Loucy (cell line): ENCODE results near the gene HDAC10.

Source experiments
- H2AFZ ChIP-seq: fragments of 200-600 bp; sonication (generic); 2 replicates; pipeline ENCODE4 v1.6.0; 2016; ENCODE audit warnings: antibody characterized with exemption, mild to moderate bottlenecking, low read length, moderate library complexity
- H3F3A ChIP-seq: fragments of 200-600 bp; 2 replicates; pipeline ENCODE4 v1.6.0; 2016; ENCODE audit warnings: antibody characterized with exemption, low read depth, mild to moderate bottlenecking
- H3K27me3 ChIP-seq: fragments of 200-600 bp; sonication (generic); 2 replicates; pipeline ENCODE4 v1.6.1; 2014; ENCODE audit warnings: low read length, mild to moderate bottlenecking; ENCODE audit not compliant: insufficient read depth, poor library complexity, severe bottlenecking
- H3K36me3 ChIP-seq: fragments of 200-600 bp; sonication (generic); 2 replicates; pipeline ENCODE4 v1.6.1; 2016; ENCODE audit warnings: low read length; ENCODE audit not compliant: insufficient read depth
- H3K4me1 ChIP-seq: fragments of 200-600 bp; sonication (generic); 2 replicates; pipeline ENCODE4 v1.5.1; 2014; ENCODE audit warnings: low read length, mild to moderate bottlenecking; ENCODE audit not compliant: insufficient read depth, poor library complexity, severe bottlenecking
- H3K4me2 ChIP-seq: fragments of 200-600 bp; sonication (generic); 2 replicates; pipeline ENCODE4 v1.6.0; 2014; ENCODE audit warnings: antibody characterized with exemption, low read length, low read depth, mild to moderate bottlenecking; ENCODE audit not compliant: poor library complexity, severe bottlenecking
- H3K4me3 ChIP-seq: fragments of 200-600 bp; sonication (generic); 2 replicates; pipeline ENCODE4 v1.5.1; 2014; ENCODE audit warnings: low read length, mild to moderate bottlenecking, mixed read lengths; ENCODE audit not compliant: poor library complexity, severe bottlenecking
- H3K79me2 ChIP-seq: fragments of 200-600 bp; sonication (generic); 2 replicates; pipeline ENCODE4 v1.6.1; 2014; ENCODE audit warnings: low read length; ENCODE audit not compliant: insufficient read depth
- H3K9ac ChIP-seq: fragments of 200-600 bp; sonication (generic); 2 replicates; pipeline ENCODE4 v1.6.0; 2014; ENCODE audit warnings: mild to moderate bottlenecking, low read depth, low read length, moderate library complexity; ENCODE audit not compliant: poor library complexity, severe bottlenecking
- H3K9me2 ChIP-seq: fragments of 200-600 bp; sonication (generic); replicated peaks from 2 replicates; pipeline ENCODE4 v1.6.1; 2016; ENCODE audit warnings: low read depth, low read length, mixed read lengths
- H3K9me3 ChIP-seq: fragments of 200-600 bp; sonication (generic); 2 replicates; pipeline ENCODE4 v1.6.1; 2014; ENCODE audit warnings: mild to moderate bottlenecking, antibody characterized with exemption, low read length, low read depth; ENCODE audit not compliant: insufficient read depth
- H4K20me1 ChIP-seq: fragments of 200-600 bp; sonication (generic); 2 replicates; pipeline ENCODE4 v1.6.0; 2014; ENCODE audit warnings: antibody characterized with exemption, low read length, mild to moderate bottlenecking; ENCODE audit not compliant: insufficient read depth, poor library complexity, severe bottlenecking
- CTCF ChIP-seq: fragments of 200-600 bp; sonication (generic); conservative IDR thresholded peaks from 2 replicates; pipeline ENCODE4 v1.5.1; 2014; ENCODE audit warnings: mild to moderate bottlenecking, antibody characterized with exemption, low read length
- EZH2phosphoT487 ChIP-seq: fragments of 200-600 bp; IDR thresholded peaks from 2 replicates; pipeline ENCODE4 v1.6.1; 2018; ENCODE audit warnings: antibody characterized with exemption, mild to moderate bottlenecking, moderate library complexity, borderline replicate concordance

The HDAC10 gene

GRCh38 chr22:50199251-50199721, 51.8 kb downstream of the HDAC10 start:
- Histone ChIP-seq H3K79me2 (peaks cover 31% of the 10 kb centered on the region), H3K9ac (no peak overlapping the region), H3K9me3 (no peaks in the 10 kb centered on the region), H3K36me3 (peaks cover 16% of the 10 kb centered on the region; the same call in 1 of the 2 replicates), H3K9me2 (no peaks in the 10 kb centered on the region), H3K4me1 (peaks cover 10% of the 10 kb centered on the region), H4K20me1 (peaks cover 19% of the 10 kb centered on the region), H3K4me3 (no peak overlapping the region), H3K27me3 (no peaks in the 10 kb centered on the region), H2AFZ (no peak overlapping the region), H3K4me2 (no peak overlapping the region), H3F3A (no peaks in the 10 kb centered on the region)
- no peak for TF ChIP-seq EZH2phosphoT487
- TF ChIP-seq CTCF: no peak

DNA sequence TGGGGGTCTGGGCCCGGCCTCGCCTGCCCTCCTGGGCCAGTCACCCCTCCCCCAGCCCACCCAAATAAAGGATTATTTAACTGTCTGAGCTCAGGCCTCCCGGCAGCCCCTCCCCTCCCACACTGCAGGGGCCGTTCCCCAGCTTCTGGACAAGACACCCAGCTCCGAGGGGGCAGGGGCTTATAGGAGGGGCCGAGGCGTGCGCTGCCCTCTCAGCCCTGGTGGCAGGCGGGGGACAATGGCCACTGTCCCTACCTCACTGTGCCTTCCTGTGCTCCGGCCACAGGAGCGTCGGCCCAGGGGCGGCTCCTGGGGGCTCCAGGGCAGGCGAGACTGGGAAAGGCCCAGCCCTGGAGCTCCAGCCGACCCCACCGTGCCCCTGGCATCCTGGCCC, 52.4 kb downstream of the HDAC10 start:
- Histone ChIP-seq H3K36me3 (peaks cover 19% of the 10 kb centered on the region; the same call in 1 of the 2 replicates), H3K4me1 (peaks cover 10% of the 10 kb centered on the region), H3K4me2 (no peak overlapping the region), H3K4me3 (no peak overlapping the region), H3F3A (no peaks in the 10 kb centered on the region), H2AFZ (no peak overlapping the region), H3K79me2 (peaks cover 38% of the 10 kb centered on the region), H3K9me2 (no peaks in the 10 kb centered on the region), H3K9ac (no peak overlapping the region), H4K20me1 (peaks cover 19% of the 10 kb centered on the region), H3K27me3 (no peaks in the 10 kb centered on the region), H3K9me3 (no peaks in the 10 kb centered on the region)
- no peak for TF ChIP-seq CTCF
- TF ChIP-seq EZH2phosphoT487: no peak

DNA sequence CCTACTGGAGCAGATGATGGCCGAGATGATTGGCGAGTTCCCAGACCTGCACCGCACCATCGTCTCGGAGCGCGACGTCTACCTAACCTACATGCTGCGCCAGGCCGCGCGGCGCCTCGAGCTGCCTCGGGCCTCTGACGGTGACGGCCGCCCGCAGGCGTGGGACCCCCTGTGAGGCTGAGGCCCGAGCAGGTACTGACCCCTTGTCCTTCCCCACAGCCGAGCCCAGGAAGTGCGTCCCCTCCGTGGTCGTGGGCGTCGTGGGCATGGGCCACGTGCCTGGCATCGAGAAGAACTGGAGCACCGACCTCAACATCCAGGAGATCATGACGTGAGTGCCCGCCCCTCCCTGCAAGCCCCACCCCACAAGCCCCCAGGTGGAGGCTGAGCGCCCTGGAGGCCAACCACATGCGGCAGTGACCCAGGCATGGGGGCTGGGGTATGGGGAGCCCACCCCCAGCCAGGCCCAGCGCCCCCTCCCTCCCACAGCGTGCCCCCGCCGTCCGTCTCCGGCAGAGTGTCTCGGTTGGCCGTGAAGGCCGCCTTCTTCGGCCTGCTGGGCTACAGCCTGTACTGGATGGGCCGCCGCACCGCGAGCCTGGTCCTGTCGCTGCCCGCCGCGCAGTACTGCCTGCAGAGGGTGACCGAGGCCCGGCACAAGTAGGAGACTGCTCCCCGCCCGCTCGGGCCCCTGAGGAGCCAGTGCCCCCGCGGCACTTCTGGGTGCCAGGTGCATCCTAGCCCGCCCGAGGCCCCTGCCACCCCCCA, 53.0 kb downstream of the HDAC10 start:
- Histone ChIP-seq H3K4me3 (no peak overlapping the region), H3K4me1 (peaks cover 15% of the 10 kb centered on the region), H3K4me2 (no peak overlapping the region), H3K36me3 (peaks cover 22% of the 10 kb centered on the region; the same call in 1 of the 2 replicates), H3K9ac (no peak overlapping the region), H2AFZ (no peak overlapping the region), H3K27me3 (no peaks in the 10 kb centered on the region), H3K9me2 (no peaks in the 10 kb centered on the region), H3K79me2 (peaks cover 40% of the 10 kb centered on the region), H3F3A (no peaks in the 10 kb centered on the region), H4K20me1 (peaks cover 19% of the 10 kb centered on the region), H3K9me3 (no peaks in the 10 kb centered on the region)
- TF ChIP-seq EZH2phosphoT487 (no peak), CTCF (no peak)
